GM18508 (cell line): ENCODE results near the gene ITIH3.

Experiments used
- ATAC-seq: cut with Tn5 transposase; IDR thresholded peaks from one replicate; pipeline ENCODE4 v1.9.1; 2021; ENCODE audit warnings: moderate number of reproducible peaks; ENCODE audit not compliant: insufficient read depth, unreplicated experiment

ITIH3 gene

GRCh38 chr3:52820736-52821135 is 26.1 kb downstream of the ITIH3 start:
- no peak for ATAC-seq

- no peak for ATAC-seq
These were observed 27.8 kb downstream of the ITIH3 start for GRCh38 chr3:52822363-52822762.

- ATAC-seq: no peak
These were observed 29.4 kb downstream of the ITIH3 start for GRCh38 chr3:52824037-52824436.

GRCh38 chr3:52827441-52827840 is 32.8 kb downstream of the ITIH3 start:
- no peak for ATAC-seq

- ATAC-seq: no peak
These were observed 33.3 kb downstream of the ITIH3 start for GRCh38 chr3:52827866-52828376.

- ATAC-seq: no peak
These were observed 34.9 kb downstream of the ITIH3 start for GRCh38 chr3:52829482-52829881.

- ATAC-seq: no peak
These were observed 35.4 kb downstream of the ITIH3 start for GRCh38 chr3:52829906-52830463.

- no peak for ATAC-seq
These were observed 36.1 kb downstream of the ITIH3 start, which contains the start of gene ITIH4 for GRCh38 chr3:52830535-52831258. TSS of gene ITIH4 (minus strand) at chr3:52830672. CDS start at chr3:52830642, 30 bp downstream.

- no peak for ATAC-seq
These were observed 37.1 kb downstream of the ITIH3 start for GRCh38 chr3:52831500-52832301.

GRCh38 chr3:52833202-52833601 is 38.6 kb downstream of the ITIH3 start:
- no peak for ATAC-seq

- ATAC-seq: no peak
These were observed 40.4 kb downstream of the ITIH3 start, which contains the start of gene MUSTN1 for GRCh38 chr3:52834871-52835501. TSS of gene MUSTN1 (minus strand) at chr3:52835019. CDS start at chr3:52834948, 71 bp downstream.

- ATAC-seq: no peak
These were observed 41.3 kb downstream of the ITIH3 start for GRCh38 chr3:52835766-52836470.

- no peak for ATAC-seq
These were observed 41.9 kb downstream of the ITIH3 start for GRCh38 chr3:52836471-52836845.

- no peak for ATAC-seq
These were observed 42.4 kb downstream of the ITIH3 start for GRCh38 chr3:52836986-52837385.

- no peak for ATAC-seq
These were observed 44.1 kb downstream of the ITIH3 start for GRCh38 chr3:52838561-52839267.

GRCh38 chr3:52839268-52839575 is 44.6 kb downstream of the ITIH3 start:
- ATAC-seq: no peak

- ATAC-seq: no peak
These were observed 45.4 kb downstream of the ITIH3 start for GRCh38 chr3:52839892-52840545.

- ATAC-seq: no peak
These were observed 46.8 kb downstream of the ITIH3 start for GRCh38 chr3:52841211-52841980.
